OCI-LY3 (cell line): ENCODE measurements around the gene GRAMD2A.

Experiments used
- CTCF ChIP-seq: fragments of 200-600, 300-600 bp; sonication (generic); IDR thresholded peaks from 2 replicates; pipeline ENCODE4 v1.5.1; 2014; ENCODE audit warnings: antibody characterized with exemption, low read length, low read depth
- EZH2phosphoT487 ChIP-seq: fragments of 200-600 bp; shearing (Covaris generic); IDR thresholded peaks from 2 replicates; pipeline ENCODE4 v1.6.1; 2018; ENCODE audit warnings: antibody characterized with exemption, mixed run types, low read depth

GRCh38 chr15:72180761-72181324, 16.7 kb downstream of the GRAMD2A start:
- TF ChIP-seq CTCF (no peak), EZH2phosphoT487 (no peak)
